HAP-1 (cell line): ENCODE data around the gene ADRM1.

ENCODE experiments used
- DNase-seq, 2 experiments: peaks; one replicate each; pipeline ENCODE4 v3.0.0-alpha.2; 2016 to 2020; ENCODE audit warnings: low spot score in 2 of 2
- H3K27me3 ChIP-seq: fragments of 250-450 bp; sonication (Bioruptor Pico); 2 replicates; pipeline ENCODE4 v1.5.1; 2020; ENCODE audit warnings: low read depth, mild to moderate bottlenecking, moderate library complexity
- H3K36me3 ChIP-seq: fragments of 250-450 bp; sonication (Bioruptor Pico); replicated peaks from 2 replicates; pipeline ENCODE4 v1.5.1; 2020; ENCODE audit warnings: mild to moderate bottlenecking
- H3K4me1 ChIP-seq: fragments of 250-450 bp; sonication (Bioruptor Pico); 2 replicates; pipeline ENCODE4 v1.5.1; 2020; ENCODE audit warnings: mild to moderate bottlenecking
- H3K4me3 ChIP-seq: fragments of 250-450 bp; sonication (Bioruptor Pico); 2 replicates; pipeline ENCODE4 v1.5.1; 2020; ENCODE audit warnings: mild to moderate bottlenecking, moderate library complexity
- H3K9me3 ChIP-seq: fragments of 250-450 bp; sonication (Bioruptor Pico); 2 replicates; pipeline ENCODE4 v1.5.1; 2020; ENCODE audit warnings: mild to moderate bottlenecking, moderate library complexity
- in situ Hi-C: fragments of 300-500 bp; cut with MboI; formaldehyde crosslinking; loops from 3 replicates; pipeline ENCODE4 v1.14.3; 2020; ENCODE audit warnings: low sequenced_read_pairs, inconsistent platforms, mixed read lengths

The ADRM1 gene

GRCh38 chr20:62297449-62298227 lies 5.2 kb upstream of the ADRM1 start:
- no peaks in the 10 kb centered on the region for H3K9me3 ChIP-seq
- DNase-seq = no peak
- H3K4me1 ChIP-seq = no peaks in the 10 kb centered on the region
- in situ Hi-C loops = no loop called here
- H3K36me3 ChIP-seq = peaks cover 7% of the 10 kb centered on the region
- no peak overlapping the region for H3K4me3 ChIP-seq
- no peaks in the 10 kb centered on the region for H3K27me3 ChIP-seq

DNA sequence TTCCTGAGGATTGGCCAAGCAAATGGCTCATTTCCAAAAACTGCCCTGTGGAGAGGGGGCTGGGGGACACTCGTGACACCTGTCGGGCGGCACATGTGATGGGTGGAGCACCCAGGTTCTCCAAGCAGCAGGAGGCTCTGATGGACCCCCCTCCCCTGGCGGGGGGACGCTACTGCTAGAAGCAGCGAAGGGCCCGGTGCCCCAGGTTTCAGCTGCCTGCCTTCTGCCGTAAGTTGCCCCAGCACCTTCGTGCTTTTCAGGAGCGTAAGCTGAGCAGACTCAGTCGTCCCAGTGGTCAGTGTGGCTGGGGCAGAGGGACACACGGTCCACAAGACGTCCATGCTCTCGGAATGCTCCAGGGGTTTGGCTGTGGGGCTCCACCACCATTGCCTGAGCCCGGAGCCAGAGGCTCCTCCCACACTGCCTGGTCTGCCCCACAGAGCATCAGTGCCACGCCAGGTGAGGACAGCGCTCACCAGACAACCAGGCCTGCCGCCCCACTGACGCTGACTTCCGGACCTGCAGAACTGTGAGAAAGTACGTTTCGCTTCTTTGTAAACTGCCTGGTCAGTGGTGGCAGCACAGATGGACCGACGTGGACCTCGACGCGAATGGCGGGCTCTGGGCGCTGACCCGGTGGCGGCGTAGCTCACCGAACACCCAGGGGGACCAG lies 4.1 kb upstream of the ADRM1 start:
- H3K27me3 ChIP-seq = no peaks in the 10 kb centered on the region
- H3K4me1 ChIP-seq = no peaks in the 10 kb centered on the region
- H3K4me3 ChIP-seq = no peak overlapping the region
- DNase-seq = no peak
- in situ Hi-C loops = no loop called here
- no peaks in the 10 kb centered on the region for H3K9me3 ChIP-seq
- H3K36me3 ChIP-seq = peaks cover 13% of the 10 kb centered on the region

GRCh38 chr20:62299666-62300236 lies 3.0 kb upstream of the ADRM1 start:
- H3K4me1 ChIP-seq = peaks cover 8% of the 10 kb centered on the region
- H3K36me3 ChIP-seq = peaks cover 24% of the 10 kb centered on the region
- H3K4me3 ChIP-seq = no peak overlapping the region
- no peaks in the 10 kb centered on the region for H3K27me3 ChIP-seq
- in situ Hi-C loops = no loop called here
- H3K9me3 ChIP-seq = no peaks in the 10 kb centered on the region
- DNase-seq = no peak

- in situ Hi-C loops = no loop called here
- H3K36me3 ChIP-seq = peaks cover 26% of the 10 kb centered on the region
- no peaks in the 10 kb centered on the region for H3K27me3 ChIP-seq
- no peak for DNase-seq
- no peak overlapping the region for H3K4me3 ChIP-seq
- H3K4me1 ChIP-seq = peaks cover 11% of the 10 kb centered on the region
- no peaks in the 10 kb centered on the region for H3K9me3 ChIP-seq
Observed at GRCh38 chr20:62300319-62300718, 2.5 kb upstream of the ADRM1 start.

DNA sequence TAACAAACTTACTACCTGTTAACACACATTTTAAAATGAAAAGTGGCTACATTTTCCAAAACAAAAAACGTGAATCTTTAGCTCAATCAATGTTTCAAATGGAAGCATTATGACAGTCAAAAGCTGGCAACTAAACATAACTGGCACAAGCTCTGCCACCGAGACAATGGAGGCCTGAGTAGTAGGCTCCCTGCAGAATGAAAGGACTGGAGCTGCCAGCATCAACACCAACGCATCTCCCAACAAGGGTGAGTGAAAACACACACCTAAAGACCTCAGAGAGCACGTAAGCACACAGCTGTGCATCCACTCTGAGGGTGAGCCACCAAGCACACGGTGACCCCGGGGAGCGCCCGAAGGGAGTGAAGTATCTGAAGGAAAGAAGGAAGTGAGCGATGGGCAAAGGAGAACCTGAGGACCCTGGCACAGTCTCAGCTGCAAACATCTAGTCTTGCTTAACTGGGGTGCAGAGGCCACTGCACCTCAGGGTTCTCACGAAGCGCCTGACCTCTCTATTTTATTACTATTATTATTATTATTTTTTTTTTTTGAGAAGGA lies 1.6 kb upstream of the ADRM1 start:
- Histone ChIP-seq H3K9me3 (no peaks in the 10 kb centered on the region), H3K4me1 (peaks cover 11% of the 10 kb centered on the region), H3K27me3 (no peaks in the 10 kb centered on the region), H3K36me3 (peaks cover 31% of the 10 kb centered on the region), H3K4me3 (peak overlapping the region; percentile 87; the same call in 1 of the 2 replicates)
- DNase-seq = no peak
- in situ Hi-C loops = no loop called here

DNA sequence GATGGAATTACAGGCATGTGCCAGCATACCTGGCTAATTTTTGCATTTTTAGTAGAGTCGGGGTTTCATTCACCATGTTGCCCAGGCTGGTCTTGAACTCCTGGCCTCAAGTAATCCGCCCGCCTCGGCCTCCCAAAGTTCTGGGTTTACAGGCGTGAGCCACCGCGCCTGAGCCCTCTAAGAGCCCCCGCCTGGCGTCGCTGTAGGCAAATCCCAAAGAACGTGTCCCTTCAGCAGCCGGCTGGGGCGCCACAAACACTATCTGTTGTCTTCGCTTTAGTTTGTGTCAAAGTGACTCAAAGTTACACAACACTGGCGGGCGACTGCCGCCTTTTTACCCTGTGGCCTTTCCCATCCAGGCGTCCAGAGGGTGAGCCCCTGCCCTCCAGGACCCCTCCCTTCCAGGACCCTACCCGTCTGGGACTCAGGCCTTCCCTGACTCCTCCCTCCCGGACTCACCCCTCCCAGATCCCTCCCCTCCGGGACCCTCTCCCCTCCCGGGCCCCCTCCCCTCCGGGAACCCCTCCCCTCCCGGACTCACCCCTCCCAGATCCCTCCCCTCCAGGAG lies 940 bp upstream of the ADRM1 start:
- Histone ChIP-seq H3K36me3 (peaks cover 38% of the 10 kb centered on the region), H3K4me1 (peaks cover 11% of the 10 kb centered on the region), H3K27me3 (no peaks in the 10 kb centered on the region), H3K9me3 (no peaks in the 10 kb centered on the region), H3K4me3 (peak overlapping the region; percentile 87)
- peak; percentile 94 for DNase-seq
- in situ Hi-C loops = no loop called here

- in situ Hi-C loops = no loop called here
- Histone ChIP-seq H3K4me1 (peaks cover 11% of the 10 kb centered on the region), H3K4me3 (peak overlapping the region; percentile 87), H3K27me3 (no peaks in the 10 kb centered on the region), H3K9me3 (no peaks in the 10 kb centered on the region), H3K36me3 (peaks cover 49% of the 10 kb centered on the region)
- DNase-seq = no peak
Observed at GRCh38 chr20:62303062-62303339, 204 bp downstream of the ADRM1 start.

DNA sequence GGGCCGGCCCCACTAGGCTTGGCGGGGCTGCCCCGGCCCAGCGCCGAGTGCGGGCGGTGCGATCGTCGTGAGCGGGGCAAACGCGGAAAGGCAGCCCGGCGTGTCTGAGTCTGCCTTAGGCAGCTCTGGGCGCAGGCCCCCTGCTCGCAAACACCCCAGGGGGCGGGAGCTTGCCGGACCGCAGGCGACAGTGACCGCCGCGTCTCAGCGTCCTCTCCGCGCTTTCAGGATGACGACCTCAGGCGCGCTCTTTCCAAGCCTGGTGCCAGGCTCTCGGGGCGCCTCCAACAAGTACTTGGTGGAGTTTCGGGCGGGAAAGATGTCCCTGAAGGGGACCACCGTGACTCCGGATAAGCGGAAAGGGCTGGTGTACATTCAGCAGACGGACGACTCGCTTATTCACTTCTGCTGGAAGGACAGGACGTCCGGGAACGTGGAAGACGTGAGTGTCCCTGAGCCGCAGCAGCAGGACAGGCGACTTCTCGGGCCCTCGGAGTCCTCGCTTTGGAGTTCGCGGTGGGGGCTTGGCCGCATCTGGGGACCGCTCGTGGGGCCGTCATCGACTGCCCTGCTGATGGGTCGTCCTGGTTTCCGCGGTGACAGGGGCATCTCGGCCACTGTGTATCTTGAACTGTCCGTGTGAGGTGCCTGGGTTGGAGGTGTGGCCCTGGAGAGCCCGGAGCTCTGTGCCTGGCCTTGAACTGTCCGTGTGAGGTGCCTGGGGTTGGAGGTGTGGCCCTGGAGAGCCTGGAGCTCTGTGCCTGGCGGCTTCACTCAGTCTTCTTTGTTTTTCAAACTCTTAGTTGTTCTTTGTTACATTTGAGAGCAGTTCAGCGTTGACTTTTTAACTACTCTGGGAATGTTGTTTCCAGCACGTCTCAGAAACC lies 786 bp downstream of the ADRM1 start:
- peaks cover 11% of the 10 kb centered on the region for H3K4me1 ChIP-seq
- peaks cover 55% of the 10 kb centered on the region for H3K36me3 ChIP-seq
- no peaks in the 10 kb centered on the region for H3K9me3 ChIP-seq
- no peaks in the 10 kb centered on the region for H3K27me3 ChIP-seq
- in situ Hi-C loops = no loop called here
- DNase-seq = peak in 1 of 2 experiments; percentile 43
- peak overlapping the region; percentile 87 for H3K4me3 ChIP-seq

DNA sequence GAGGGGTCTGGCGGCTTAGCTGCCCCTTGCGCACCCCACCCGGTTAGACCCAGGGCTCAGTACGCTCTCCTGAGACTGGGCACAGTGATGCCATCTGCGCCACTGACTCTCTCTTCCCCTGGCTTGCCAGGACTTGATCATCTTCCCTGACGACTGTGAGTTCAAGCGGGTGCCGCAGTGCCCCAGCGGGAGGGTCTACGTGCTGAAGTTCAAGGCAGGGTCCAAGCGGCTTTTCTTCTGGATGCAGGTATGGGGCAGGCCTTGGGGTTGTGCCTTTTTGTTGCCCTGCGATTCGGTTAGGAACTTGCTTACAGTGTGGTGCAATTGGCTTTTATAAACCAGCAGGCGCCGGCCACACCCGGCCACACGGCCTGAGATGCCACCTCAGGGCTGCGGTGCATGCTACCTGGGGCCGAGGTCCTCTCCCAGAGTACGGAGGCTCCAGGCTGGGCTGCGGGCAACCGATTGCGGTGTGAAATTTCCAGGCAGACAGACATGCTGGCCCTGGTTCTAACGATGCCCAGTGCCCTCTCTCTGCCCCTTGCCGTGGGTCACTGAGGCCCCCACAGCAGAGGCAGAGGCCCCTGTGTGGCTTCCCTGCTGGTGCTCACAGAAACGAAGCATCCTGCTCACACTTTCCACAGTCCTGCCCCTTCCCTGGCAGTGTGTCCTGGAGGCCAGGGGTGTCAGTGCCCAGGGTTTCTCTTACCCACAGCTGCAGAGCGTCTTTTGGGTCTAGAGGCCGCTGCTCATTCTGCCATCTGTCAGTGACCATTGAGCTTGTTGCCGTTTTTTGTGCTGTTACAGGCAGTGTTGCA lies 1.7 kb downstream of the ADRM1 start:
- in situ Hi-C loops = loop anchor here (5.0 kb wide), 1 partner anchor 78 kb away; no protein-coding TSS in a partner anchor
- peaks cover 62% of the 10 kb centered on the region for H3K36me3 ChIP-seq
- peaks cover 11% of the 10 kb centered on the region for H3K4me1 ChIP-seq
- no peaks in the 10 kb centered on the region for H3K27me3 ChIP-seq
- H3K4me3 ChIP-seq = peak overlapping the region; percentile 87
- no peak for DNase-seq
- no peaks in the 10 kb centered on the region for H3K9me3 ChIP-seq

GRCh38 chr20:62305149-62305764 lies 2.5 kb downstream of the ADRM1 start:
- no peak for DNase-seq
- no peaks in the 10 kb centered on the region for H3K9me3 ChIP-seq
- H3K36me3 ChIP-seq = peaks cover 67% of the 10 kb centered on the region
- in situ Hi-C loops = loop anchor here (5.0 kb wide), 1 partner anchor 77 kb away; no protein-coding TSS in a partner anchor
- H3K27me3 ChIP-seq = no peaks in the 10 kb centered on the region
- H3K4me3 ChIP-seq = no peak overlapping the region
- peaks cover 11% of the 10 kb centered on the region for H3K4me1 ChIP-seq

DNA sequence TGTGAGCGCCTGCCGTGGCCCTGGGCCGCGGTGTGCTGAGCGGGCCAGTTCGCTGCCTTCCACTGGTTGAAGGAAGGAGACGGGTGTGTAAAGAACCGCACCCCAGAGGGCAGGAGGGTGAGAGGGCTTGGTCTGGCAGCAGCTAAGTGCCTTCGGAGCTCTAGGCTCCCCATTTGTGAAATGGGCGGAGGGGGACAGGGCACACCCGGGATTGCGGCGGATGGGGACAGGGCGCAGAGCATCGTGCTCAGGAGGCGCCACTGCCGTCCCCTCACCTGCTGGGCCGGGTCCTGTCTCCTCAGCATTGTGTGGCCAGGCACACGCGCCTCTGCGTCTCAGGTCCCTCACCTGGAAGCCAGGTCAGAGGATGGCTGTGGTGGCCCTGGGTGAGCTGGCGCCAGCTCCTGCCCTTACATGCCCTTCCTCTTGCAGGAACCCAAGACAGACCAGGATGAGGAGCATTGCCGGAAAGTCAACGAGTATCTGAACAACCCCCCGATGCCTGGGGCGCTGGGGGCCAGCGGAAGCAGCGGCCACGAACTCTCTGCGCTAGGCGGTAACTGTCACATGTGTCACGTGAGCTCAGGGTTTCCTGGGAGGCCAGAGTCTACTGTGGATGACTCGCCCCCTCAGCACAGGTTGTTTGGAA lies 3.1 kb downstream of the ADRM1 start:
- in situ Hi-C loops = loop anchor here (5.0 kb wide), 1 partner anchor 76 kb away; no protein-coding TSS in a partner anchor
- DNase-seq = no peak
- H3K36me3 ChIP-seq = peaks cover 72% of the 10 kb centered on the region
- no peak overlapping the region for H3K4me3 ChIP-seq
- no peaks in the 10 kb centered on the region for H3K9me3 ChIP-seq
- H3K4me1 ChIP-seq = peaks cover 11% of the 10 kb centered on the region
- no peaks in the 10 kb centered on the region for H3K27me3 ChIP-seq
